B cell (primary cell): ENCODE results near the gene EDDM13. TPM values are rescaled to one million over a fixed set of nuclear protein-coding genes. Genes with fewer than 3 reads are reported as not detected.

ENCODE experiments used
- ATAC-seq: fragments of 200-7000 bp; cut with Tn5 transposase; one replicate; pipeline ENCODE4 v1.10.0; 2021; ENCODE audit warnings: low read depth, mild to moderate bottlenecking, moderate number of reproducible peaks, moderate library complexity
- CTCF ChIA-PET: fragments of 350-600 bp; sonication (Branson Sonifier 250); formaldehyde crosslinking; loops from one replicate; lab custom pipeline; 2021; ENCODE audit warnings: antibody characterized with exemption, inconsistent platforms; lab: Charles Lee
- POLR2A ChIA-PET: fragments of 350-600 bp; sonication (Branson Sonifier 250); formaldehyde crosslinking; loops from one replicate; lab custom pipeline; 2021; ENCODE audit warnings: antibody characterized with exemption; lab: Charles Lee
- DNase-seq: peaks from one replicate; pipeline ENCODE4 v3.0.0; 2013
- H2AFZ ChIP-seq: 2 replicates; pipeline ENCODE4 v1.6.1; 2012; ENCODE audit warnings: mild to moderate bottlenecking, low read depth, low read length; ENCODE audit not compliant: insufficient read depth, poor library complexity, severe bottlenecking
- H3K27ac ChIP-seq, 2 donors: 1 replicate in 1 of 2; 2 replicates in 1 of 2; pipeline ENCODE4 v1.5.1; 2012 to 2013; ENCODE audit warnings: low read length in 2 of 2, mild to moderate bottlenecking in 2 of 2, moderate library complexity in 1 of 2
- H3K27me3 ChIP-seq, 4 experiments: fragments of 200-600 bp in 1 of 4; sonication (generic) in 1 of 4; replicated peaks in 1 of 4; 1 replicate in 2 of 4; 2 replicates in 2 of 4; pipeline versions ENCODE4 v1.6.1 to v1.7.0; 2013 to 2016; ENCODE audit warnings: low read length in 3 of 4, mild to moderate bottlenecking in 2 of 4, mixed read lengths in 1 of 4, moderate library complexity in 1 of 4; ENCODE audit not compliant: insufficient read depth in 4 of 4, control insufficient read depth in 3 of 4; ENCODE audit errors: control extremely low read depth in 1 of 4
- H3K36me3 ChIP-seq, 2 experiments: replicated peaks in 1 of 2; 1 replicate in 1 of 2; 2 replicates in 1 of 2; pipeline versions ENCODE4 v1.6.1 to v1.7.1; 2013; ENCODE audit warnings: low read length in 1 of 2; ENCODE audit not compliant: insufficient read depth in 2 of 2, control insufficient read depth in 1 of 2; ENCODE audit errors: control extremely low read depth in 1 of 2, extremely low read depth in 1 of 2
- H3K4me1 ChIP-seq, 2 donors: fragments of 200-600 bp in 1 of 2; sonication (generic) in 1 of 2; 1 replicate in 1 of 2; 2 replicates in 1 of 2; pipeline versions ENCODE4 v1.5.1 to v1.6.1; 2013 to 2017; ENCODE audit warnings: low read length in 2 of 2; ENCODE audit not compliant: control insufficient read depth in 2 of 2, insufficient read depth in 2 of 2
- H3K4me2 ChIP-seq: replicated peaks from 2 replicates; pipeline ENCODE3; 2012; ENCODE audit warnings: mild to moderate bottlenecking, low read depth, low read length; ENCODE audit not compliant: poor library complexity, severe bottlenecking
- H3K4me3 ChIP-seq, 5 experiments: fragments of 200-600 bp in 1 of 5; sonication (generic) in 1 of 5; 1 replicate in 3 of 5; 2 replicates in 2 of 5; pipeline versions ENCODE4 v1.5.1 to v1.7.0; 2011 to 2016; ENCODE audit warnings: low read length in 4 of 5, mild to moderate bottlenecking in 4 of 5, low read depth in 2 of 5, control low read depth in 1 of 5, moderate library complexity in 1 of 5; ENCODE audit not compliant: insufficient read depth in 1 of 5; ENCODE audit errors: control extremely low read depth in 1 of 5, extremely low read depth in 1 of 5
- H3K79me2 ChIP-seq: fragments of 200-600 bp; sonication (generic); one replicate; pipeline ENCODE4 v1.6.0; 2016; ENCODE audit warnings: low read length; ENCODE audit not compliant: control insufficient read depth, insufficient read depth
- H3K9ac ChIP-seq: fragments of 200-600 bp; sonication (generic); 2 replicates; pipeline ENCODE4 v1.6.1; 2017; ENCODE audit warnings: mild to moderate bottlenecking, low read length, moderate library complexity
- H3K9me3 ChIP-seq, 3 donors: one replicate each; pipeline versions ENCODE4 v1.6.1 to v1.7.1; 2013; ENCODE audit warnings: low read length in 2 of 3; ENCODE audit not compliant: control insufficient read depth in 2 of 3, insufficient read depth in 1 of 3; ENCODE audit errors: control extremely low read depth in 1 of 3
- H4K20me1 ChIP-seq: 2 replicates; pipeline ENCODE4 v1.6.0; 2012; ENCODE audit warnings: mild to moderate bottlenecking, low read length; ENCODE audit not compliant: insufficient read depth, control insufficient read depth, poor library complexity, severe bottlenecking
- H3K27ac Mint-ChIP-seq: one replicate; pipeline ENCODE4 v1.8.0; 2021; ENCODE audit warnings: mixed read lengths
- H3K27me3 Mint-ChIP-seq: one replicate; pipeline ENCODE4 v1.8.0; 2021; ENCODE audit warnings: mixed read lengths
- H3K4me1 Mint-ChIP-seq: one replicate; pipeline ENCODE4 v1.8.0; 2021; ENCODE audit warnings: mixed read lengths
- H3K4me3 Mint-ChIP-seq: one replicate; pipeline ENCODE4 v1.8.0; 2021; ENCODE audit warnings: mixed read lengths
- H3K9me3 Mint-ChIP-seq: one replicate; pipeline ENCODE4 v1.8.0; 2022; ENCODE audit warnings: mixed read lengths; ENCODE audit not compliant: insufficient read depth
- CTCF ChIP-seq: fragments of 200-600 bp; IDR thresholded peaks from one replicate; pipeline ENCODE4 v1.8.0; 2022; ENCODE audit warnings: antibody characterized with exemption, mild to moderate bottlenecking
- EZH2 ChIP-seq: IDR thresholded peaks from 2 replicates; pipeline ENCODE4 v1.6.1; 2012; ENCODE audit warnings: borderline replicate concordance, low read depth, mild to moderate bottlenecking, moderate library complexity, low read length; ENCODE audit not compliant: insufficient read depth, poor library complexity, severe bottlenecking
- WGBS: methylation state at CpG from one replicate; pipeline ENCODE4 v1.1.5; 2013; ENCODE audit warnings: missing lambda C conversion rate; ENCODE audit not compliant: insufficient coverage; 5-methylcytosine and 5-hydroxymethylcytosine counted together
- intact Hi-C: fragments of 100-400 bp; cut with micrococcal nuclease; formaldehyde crosslinking; loops from one replicate; pipeline ENCODE4 v1.10.0; 2022
- polyA plus RNA-seq: library from polyadenylated mRNA; depleted of rRNA; stranded (reverse); fragments of >200 nt; gene quantifications from 2 replicates; pipeline ENCODE4 v1.2.3, GENCODE V29; 2012
- total RNA-seq, 2 donors: library from RNA; stranded (reverse); fragments of 120-200 nt in 1 of 2; gene quantifications; 1 replicate in 1 of 2; 2 replicates in 1 of 2; pipeline versions ENCODE4 v1.2.3 to v1.2.4, GENCODE V29; 2013 to 2022

Gene EDDM13
- total and polyA plus RNA-seq, 2 donors (not counting 1 experiment from before 2014, with no cell fraction given), result not detected

GRCh38 chr19:56314018-56314380 lies 41.5 kb downstream of the EDDM13 start:
- WGBS, result 0% methylated on average over 8 of the region's 9 CpGs

More at GRCh38 chr19:56314018-56314380, 41.5 kb downstream of the EDDM13 start:
- peaks cover 17% of the 10 kb centered on the region for H3K4me1 Mint-ChIP-seq
- TF ChIP-seq EZH2 (no peak), CTCF (no peak)
- H3K27me3 Mint-ChIP-seq, result no peaks in the 10 kb centered on the region
- H3K36me3 ChIP-seq, result peaks cover 0 to 6% of the 10 kb centered on the region in 2 experiments
- H2AFZ ChIP-seq, result peak overlapping the region; percentile 85
- intact Hi-C loops, result loop anchor here (1.0 to 10.0 kb wide), 5 partner anchors 55 to 679 kb away; partner anchors contain the start of genes ZNF582 and ZNF787
- peaks cover 12 to 13% of the 10 kb centered on the region in 2 donors for H3K4me1 ChIP-seq
- peak overlapping the region; percentile 95 to 99 for H3K27ac ChIP-seq
- POLR2A ChIA-PET, result interaction anchor here (0.6 to 2.0 kb wide), 4 partner anchors 55 to 1642 kb away, joined by 3 to 9 read pairs (median 6); partner anchors contain the start of genes ZNF583 and ZNF787
- H3K4me3 ChIP-seq, result peak overlapping the region; percentile 67 to 84 (median 80)
- H3K79me2 ChIP-seq, result no peaks in the 10 kb centered on the region
- H3K4me2 ChIP-seq, result peak overlapping the region; percentile 88
- no peaks in the 10 kb centered on the region for H3K9me3 ChIP-seq
- H4K20me1 ChIP-seq, result no peaks in the 10 kb centered on the region
- peak overlapping the region; percentile 94 for H3K27ac Mint-ChIP-seq
- ATAC-seq (no peak), DNase-seq (no peak)
- H3K27me3 ChIP-seq, result no peaks in the 10 kb centered on the region
- peak overlapping the region; percentile 95 for H3K9ac ChIP-seq
- no peaks in the 10 kb centered on the region for H3K9me3 Mint-ChIP-seq
- CTCF ChIA-PET, result interaction anchor here (0.6 to 1.6 kb wide), 5 partner anchors 19 to 248 kb away, joined by 3 to 7 read pairs (median 4); no protein-coding TSS in a partner anchor
- peak overlapping the region; percentile 95 for H3K4me3 Mint-ChIP-seq
